GM12878 (cell line): ENCODE data around the gene NEO1.

ENCODE experiments used
- CTCF ChIP-seq, 3 experiments: IDR thresholded peaks in 2 of 3; conservative IDR thresholded peaks in 1 of 3; 2 replicates each; pipeline ENCODE4 v1.5.1; 2011; ENCODE audit warnings: low read depth in 3 of 3, low read length in 3 of 3, mild to moderate bottlenecking in 3 of 3, control low read depth in 2 of 3, moderate library complexity in 2 of 3, inconsistent platforms in 1 of 3, mixed read lengths in 1 of 3; ENCODE audit not compliant: control insufficient read depth in 2 of 3, insufficient read depth in 1 of 3; ENCODE audit errors: extremely low read depth in 1 of 3
- MAX ChIP-seq: IDR thresholded peaks from 2 replicates; pipeline ENCODE4 v1.6.1; 2012; ENCODE audit warnings: low read depth, low read length, improper control_type of control experiment
- REST ChIP-seq: IDR thresholded peaks from 2 replicates; pipeline ENCODE4 v1.6.1; 2012; ENCODE audit warnings: mild to moderate bottlenecking, low read depth, low read length
- SMC3 ChIP-seq: IDR thresholded peaks from 2 replicates; pipeline ENCODE4 v1.6.1; 2011; ENCODE audit warnings: low read length, improper control_type of control experiment, borderline replicate concordance

GRCh38 chr15:73265536-73266153 is 213.4 kb downstream of the NEO1 start:
- TF ChIP-seq REST: no peak
- TF ChIP-seq SMC3: peak; percentile 62; the same call in 1 of the 2 replicates
- TF ChIP-seq MAX: no peak
- TF ChIP-seq CTCF (IDR thresholded peaks at IDR 0.05 in 2 of 3, conservative IDR thresholded peaks at IDR 0.05 in 1 of 3; ENCODE audit: control insufficient read depth in 2 of 3, extremely low read depth in 1 of 3, insufficient read depth in 1 of 3, low read depth in 3 of 3, low read length in 3 of 3): peak; percentile 82 to 92 (median 82)
